H9 (cell line): ENCODE measurements around the gene MRPL21. TPM values are rescaled to one million over a fixed set of nuclear protein-coding genes. Genes with fewer than 3 reads are reported as not detected.
A peak's percentile ranks its signal among the peaks of the same experiment; 100 is the strongest.

Experiments used
- DNase-seq: peaks from one replicate; pipeline ENCODE4 v3.0.0-alpha.2; 2017
- H2AFZ ChIP-seq: one replicate; pipeline ENCODE4 v1.6.1; 2013; ENCODE audit warnings: mild to moderate bottlenecking, low read length, control low read depth, moderate library complexity
- H2AK5ac ChIP-seq: 2 replicates; pipeline ENCODE4 v1.6.1; 2013; ENCODE audit warnings: low read length, control low read depth, mixed read lengths; ENCODE audit not compliant: insufficient read length
- H2BK120ac ChIP-seq: one replicate; pipeline ENCODE4 v1.6.1; 2013; ENCODE audit warnings: low read depth, mild to moderate bottlenecking, low read length, control low read depth, inconsistent platforms; ENCODE audit not compliant: poor library complexity, severe bottlenecking
- H2BK12ac ChIP-seq: 2 replicates; pipeline ENCODE4 v1.6.1; 2013; ENCODE audit warnings: low read length, control low read depth, mixed read lengths, low read depth; ENCODE audit not compliant: insufficient read length
- H2BK15ac ChIP-seq: 2 replicates; pipeline ENCODE4 v1.6.1; 2013; ENCODE audit warnings: low read depth, low read length, control low read depth
- H2BK20ac ChIP-seq: one replicate; pipeline ENCODE4 v1.6.1; 2013; ENCODE audit warnings: low read depth, mild to moderate bottlenecking, low read length, control low read depth, inconsistent platforms; ENCODE audit not compliant: poor library complexity, severe bottlenecking
- H2BK5ac ChIP-seq: 2 replicates; pipeline ENCODE4 v1.6.1; 2013; ENCODE audit warnings: low read length, control low read depth, mixed read lengths; ENCODE audit not compliant: insufficient read length
- H3K14ac ChIP-seq: 2 replicates; pipeline ENCODE4 v1.6.1; 2013; ENCODE audit warnings: low read length, control low read depth; ENCODE audit not compliant: insufficient read depth
- H3K18ac ChIP-seq: 2 replicates; pipeline ENCODE4 v1.6.1; 2013; ENCODE audit warnings: low read depth, mild to moderate bottlenecking, mixed read lengths, low read length, control low read depth; ENCODE audit not compliant: insufficient read length
- H3K23ac ChIP-seq: 2 replicates; pipeline ENCODE4 v1.6.1; 2013; ENCODE audit warnings: low read length, control low read depth, mixed read lengths, low read depth; ENCODE audit not compliant: insufficient read length
- H3K23me2 ChIP-seq: 2 replicates; pipeline ENCODE4 v1.6.1; 2013; ENCODE audit warnings: low read depth, mild to moderate bottlenecking, mixed read lengths, low read length, control low read depth; ENCODE audit not compliant: insufficient read length, poor library complexity, severe bottlenecking
- H3K27ac ChIP-seq: 2 replicates; pipeline ENCODE4 v1.5.1; 2013; ENCODE audit warnings: low read length, control low read depth, mixed read lengths, low read depth; ENCODE audit not compliant: insufficient read length
- H3K27me3 ChIP-seq: 2 replicates; pipeline ENCODE4 v1.6.1; 2013; ENCODE audit warnings: low read length, control low read depth, inconsistent platforms; ENCODE audit not compliant: insufficient read depth
- H3K4ac ChIP-seq: 2 replicates; pipeline ENCODE4 v1.6.1; 2013; ENCODE audit warnings: low read depth, mild to moderate bottlenecking, control low read depth, inconsistent platforms, low read length, moderate library complexity
- H3K4me1 ChIP-seq: 2 replicates; pipeline ENCODE4 v1.6.1; 2013; ENCODE audit warnings: low read length, control low read depth, inconsistent platforms; ENCODE audit not compliant: insufficient read depth
- H3K4me2 ChIP-seq: 2 replicates; pipeline ENCODE4 v1.6.1; 2013; ENCODE audit warnings: low read length, control low read depth, mixed read lengths; ENCODE audit not compliant: insufficient read length, insufficient read depth
- H3K56ac ChIP-seq: 2 replicates; pipeline ENCODE4 v1.6.1; 2013; ENCODE audit warnings: low read depth, mild to moderate bottlenecking, mixed read lengths, low read length, control low read depth; ENCODE audit not compliant: insufficient read length
- H3K79me1 ChIP-seq: 2 replicates; pipeline ENCODE4 v1.6.1; 2013; ENCODE audit warnings: low read depth, mild to moderate bottlenecking, moderate library complexity, low read length, control low read depth, inconsistent platforms; ENCODE audit not compliant: insufficient read depth, poor library complexity, severe bottlenecking
- H3K79me2 ChIP-seq: 2 replicates; pipeline ENCODE4 v1.6.1; 2013; ENCODE audit warnings: low read length, control low read depth, inconsistent platforms; ENCODE audit not compliant: insufficient read depth
- H3K9ac ChIP-seq: 2 replicates; pipeline ENCODE4 v1.6.1; 2013; ENCODE audit warnings: low read length, control low read depth, mixed read lengths; ENCODE audit not compliant: insufficient read length; ENCODE audit errors: extremely low read depth
- H3K9me3 ChIP-seq: one replicate; pipeline ENCODE4 v1.6.1; 2013; ENCODE audit warnings: low read depth, low read length, inconsistent platforms; ENCODE audit not compliant: control insufficient read depth
- H3T11ph ChIP-seq: one replicate; pipeline ENCODE4 v1.6.1; 2013; ENCODE audit warnings: mild to moderate bottlenecking, low read length, control low read depth, inconsistent platforms
- H4K20me1 ChIP-seq: one replicate; pipeline ENCODE4 v1.6.1; 2013; ENCODE audit not compliant: control insufficient read depth, insufficient read length, insufficient read depth
- H4K5ac ChIP-seq: 2 replicates; pipeline ENCODE4 v1.6.1; 2013; ENCODE audit warnings: low read depth, mild to moderate bottlenecking, mixed read lengths, low read length, control low read depth; ENCODE audit not compliant: insufficient read length
- H4K8ac ChIP-seq: replicated peaks from 2 replicates; pipeline ENCODE4 v1.6.1; 2013; ENCODE audit warnings: low read length, control low read depth, mixed read lengths, low read depth; ENCODE audit not compliant: insufficient read length
- H4K91ac ChIP-seq: 2 replicates; pipeline ENCODE4 v1.6.1; 2013; ENCODE audit warnings: low read depth, mild to moderate bottlenecking, moderate library complexity, mixed read lengths, low read length, control low read depth; ENCODE audit not compliant: insufficient read length
- H3K27ac Mint-ChIP-seq, 3 experiments: 2 replicates in 2 of 3; 3 replicates in 1 of 3; pipeline ENCODE4 v1.8.0; 2020 to 2021; ENCODE audit warnings: mixed read lengths in 3 of 3, mild to moderate bottlenecking in 1 of 3, moderate library complexity in 1 of 3
- H3K27me3 Mint-ChIP-seq: 2 replicates; pipeline ENCODE4 v1.8.0; 2021; ENCODE audit warnings: low read depth, mild to moderate bottlenecking, moderate library complexity, mixed read lengths
- H3K36me3 Mint-ChIP-seq, 3 experiments: 2 replicates in 2 of 3; 3 replicates in 1 of 3; pipeline ENCODE4 v1.8.0; 2020 to 2021; ENCODE audit warnings: low read depth in 3 of 3, mixed read lengths in 3 of 3; ENCODE audit not compliant: insufficient read depth in 1 of 3
- H3K4me1 Mint-ChIP-seq, 2 experiments: 2 replicates each; pipeline ENCODE4 v1.8.0; 2020; ENCODE audit warnings: mixed read lengths in 2 of 2
- H3K4me3 Mint-ChIP-seq, 2 experiments: 2 replicates in 1 of 2; 3 replicates in 1 of 2; pipeline ENCODE4 v1.8.0; 2020 to 2021; ENCODE audit warnings: mild to moderate bottlenecking in 2 of 2, mixed read lengths in 2 of 2, moderate library complexity in 1 of 2
- H3K9me3 Mint-ChIP-seq, 2 experiments: 2 replicates in 1 of 2; 3 replicates in 1 of 2; pipeline ENCODE4 v1.8.0; 2020; ENCODE audit warnings: mild to moderate bottlenecking in 2 of 2, mixed read lengths in 2 of 2, moderate library complexity in 1 of 2
- CTCF ChIP-seq: fragments of 200-600 bp; sonication (generic); conservative IDR thresholded peaks from 3 replicates; pipeline ENCODE4 v1.8.0; 2021; ENCODE audit warnings: antibody characterized with exemption, mild to moderate bottlenecking
- WGBS: extraction: QIAGEN DNeasy Blood & Tissue Kit; methylation state at CpG from one replicate; pipeline ENCODE4 v1.1.7; 2013; ENCODE audit warnings: missing lambda C conversion rate, low lambda C conversion rate, mixed read lengths; ENCODE audit not compliant: insufficient read length; ENCODE audit errors: extremely low coverage; 5-methylcytosine and 5-hydroxymethylcytosine counted together
- total RNA-seq: library from RNA; stranded (reverse); gene quantifications from 2 replicates; pipeline ENCODE4 v1.2.1, GENCODE V29; 2021

MRPL21 gene
- total RNA-seq, 1 experiment from 2014 or later = 91.5 TPM

GRCh38 chr11:68950762-68951161, 47.1 kb upstream of the MRPL21 start:
- peak; percentile 55 for DNase-seq

More at GRCh38 chr11:68950762-68951161, 47.1 kb upstream of the MRPL21 start:
- H3K9me3 ChIP-seq = no peaks in the 10 kb centered on the region
- no peak overlapping the region for H2BK5ac ChIP-seq
- no peak overlapping the region for H2BK12ac ChIP-seq
- peaks cover 25 to 38% of the 10 kb centered on the region in 2 experiments for H3K4me1 Mint-ChIP-seq
- H4K20me1 ChIP-seq = no peaks in the 10 kb centered on the region
- no peak overlapping the region for H2BK15ac ChIP-seq
- no peak overlapping the region for H3K18ac ChIP-seq
- H2AK5ac ChIP-seq = no peak overlapping the region
- no peaks in the 10 kb centered on the region; the same call in 1 of the 2 replicates for H3K4me1 ChIP-seq
- no peak overlapping the region for H3K56ac ChIP-seq
- peak overlapping the region in 1 of 3 experiments; percentile 47; a peak in 1 of 7 replicates for H3K27ac Mint-ChIP-seq
- no peak overlapping the region for H2BK20ac ChIP-seq
- no peak overlapping the region for H2AFZ ChIP-seq
- H4K8ac ChIP-seq = no peak overlapping the region
- no peaks in the 10 kb centered on the region for H3K36me3 Mint-ChIP-seq
- H3K4me2 ChIP-seq = no peak overlapping the region
- H3K14ac ChIP-seq = no peak overlapping the region
- no peaks in the 10 kb centered on the region for H3K79me2 ChIP-seq
- no peak overlapping the region for H3K4ac ChIP-seq
- H3K27me3 Mint-ChIP-seq = no peaks in the 10 kb centered on the region; the same call in none of the 2 replicates
- no CpG with 5 or more reads among the region's 9 CpGs for WGBS
- no peak for TF ChIP-seq CTCF
- no peak overlapping the region for H3K9ac ChIP-seq
- H4K91ac ChIP-seq = no peak overlapping the region
- H3T11ph ChIP-seq = no peak overlapping the region
- H3K23me2 ChIP-seq = no peaks in the 10 kb centered on the region
- no peaks in the 10 kb centered on the region for H3K79me1 ChIP-seq
- no peaks in the 10 kb centered on the region; a peak in 1 of 5 replicates for H3K9me3 Mint-ChIP-seq
- no peak overlapping the region; a peak in 1 of 5 replicates for H3K4me3 Mint-ChIP-seq
- no peak overlapping the region for H3K23ac ChIP-seq
- H3K27me3 ChIP-seq = no peaks in the 10 kb centered on the region
- H3K27ac ChIP-seq = no peak overlapping the region
- H2BK120ac ChIP-seq = no peak overlapping the region
- H4K5ac ChIP-seq = no peak overlapping the region
